NCI-H774 (cell line): ENCODE measurements around the gene OPN4.
A peak's percentile ranks its signal among the peaks of the same experiment; 100 is the strongest.

Experiments used
- DNase-seq: peaks from one replicate; lab custom pipeline; 2025; lab: John Stamatoyannopoulos, UW

Gene OPN4

GRCh38 chr10:86699991-86700840 is 45.9 kb downstream of the OPN4 start:
- DNase-seq: no peak

- no peak for DNase-seq
Measured at GRCh38 chr10:86700851-86701617, 46.7 kb downstream of the OPN4 start.

- DNase-seq: no peak
Measured at GRCh38 chr10:86703176-86703575, 48.8 kb downstream of the OPN4 start.

GRCh38 chr10:86705139-86705538 is 50.8 kb downstream of the OPN4 start:
- no peak for DNase-seq

- DNase-seq: no peak
Measured at GRCh38 chr10:86705905-86706304, 51.6 kb downstream of the OPN4 start.

- no peak for DNase-seq
Measured at GRCh38 chr10:86706401-86706841, 52.1 kb downstream of the OPN4 start.

- no peak for DNase-seq
Measured at GRCh38 chr10:86706977-86707376, 52.6 kb downstream of the OPN4 start.

- DNase-seq: no peak
Measured at GRCh38 chr10:86707505-86707904, 53.2 kb downstream of the OPN4 start.

GRCh38 chr10:86708068-86708782 is 53.9 kb downstream of the OPN4 start:
- no peak for DNase-seq

- no peak for DNase-seq
Measured at GRCh38 chr10:86708783-86709380, 54.5 kb downstream of the OPN4 start.

GRCh38 chr10:86709396-86710185 is 55.2 kb downstream of the OPN4 start:
- no peak for DNase-seq

- peak; percentile 26 for DNase-seq
Measured at GRCh38 chr10:86710987-86711512, 56.7 kb downstream of the OPN4 start.

- DNase-seq: no peak
Measured at GRCh38 chr10:86711513-86712316, 57.4 kb downstream of the OPN4 start.

GRCh38 chr10:86712317-86712707 is 58.0 kb downstream of the OPN4 start:
- DNase-seq: no peak

GRCh38 chr10:86715156-86715795 is 60.9 kb downstream of the OPN4 start:
- no peak for DNase-seq

- DNase-seq: no peak
Measured at GRCh38 chr10:86715836-86716235, 61.5 kb downstream of the OPN4 start.
